Left colon (tissue), 2 donors: ENCODE measurements around the gene FYB1. TPM values are rescaled to one million over a fixed set of nuclear protein-coding genes. Genes with fewer than 3 reads are reported as not detected.
A peak's percentile ranks its signal among the peaks of the same experiment; 100 is the strongest.

ENCODE experiments used
- ATAC-seq: fragments of 200-7000 bp; cut with Tn5 transposase; one replicate; pipeline ENCODE4 v1.9.1; 2020; ENCODE audit warnings: mild to moderate bottlenecking, moderate library complexity
- DNase-seq, 2 donors: peaks; one replicate each; pipeline ENCODE4 v3.0.0-alpha.2; 2020
- intact Hi-C, 2 donors: fragments of 100-400 bp; cut with DNase I in 1 of 2; cut with micrococcal nuclease in 1 of 2; formaldehyde crosslinking; loops; one replicate each; pipeline versions ENCODE4 v1.11.2 to v1.14.0; 2022; cut with DNase I, micrococcal nuclease
- total RNA-seq, 2 donors: library from RNA; stranded (reverse); fragmentation: NEBNext Ultra II Directional; extraction: Animal tissue kit (Norgen Biotek cat#: 25700); gene quantifications; one replicate each; pipeline ENCODE4 v1.2.1, GENCODE V29; 2021
- donor health status: DM: no; HTN: no; CAD: no.
- donor health status: DM: yes; HTN: yes; CAD: no.

FYB1 gene
- total RNA-seq, 2 donors from 2014 or later: 7.3 to 10.8 TPM

DNA sequence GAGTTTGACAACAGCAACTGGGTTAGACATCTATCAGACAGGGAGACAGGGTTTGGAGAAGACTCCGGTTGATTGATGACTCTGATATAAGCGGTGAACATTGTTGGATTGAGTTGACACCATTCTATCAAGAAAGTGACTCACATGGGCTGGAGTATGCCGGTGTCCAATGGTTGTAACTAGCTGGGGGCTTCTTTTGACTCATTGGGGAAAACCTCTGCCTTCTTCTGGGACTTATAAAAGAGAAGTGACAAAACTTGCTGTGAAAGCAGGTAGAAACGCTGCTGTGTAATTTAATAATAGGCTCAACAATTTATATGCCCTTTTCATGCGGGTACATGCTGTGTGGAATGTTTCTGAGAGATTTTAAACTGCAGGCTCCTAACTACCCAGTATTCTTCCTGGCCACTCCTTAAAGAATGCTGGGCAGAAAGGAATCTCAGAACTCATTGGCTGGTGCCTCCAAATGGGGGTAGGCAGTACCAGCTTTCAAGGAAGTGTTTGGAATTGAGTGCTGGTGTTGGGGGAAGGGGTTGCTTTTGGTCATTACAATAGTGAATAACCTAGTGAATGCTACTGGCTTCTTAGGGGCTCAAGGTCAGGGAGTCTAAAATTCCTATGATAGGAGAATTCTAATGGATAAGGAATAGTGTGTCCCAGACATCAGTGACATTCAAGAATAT is 43.9 kb downstream of the FYB1 start:
- DNase-seq: no peak
- intact Hi-C loops: no loop called here
- no peak for ATAC-seq

DNA sequence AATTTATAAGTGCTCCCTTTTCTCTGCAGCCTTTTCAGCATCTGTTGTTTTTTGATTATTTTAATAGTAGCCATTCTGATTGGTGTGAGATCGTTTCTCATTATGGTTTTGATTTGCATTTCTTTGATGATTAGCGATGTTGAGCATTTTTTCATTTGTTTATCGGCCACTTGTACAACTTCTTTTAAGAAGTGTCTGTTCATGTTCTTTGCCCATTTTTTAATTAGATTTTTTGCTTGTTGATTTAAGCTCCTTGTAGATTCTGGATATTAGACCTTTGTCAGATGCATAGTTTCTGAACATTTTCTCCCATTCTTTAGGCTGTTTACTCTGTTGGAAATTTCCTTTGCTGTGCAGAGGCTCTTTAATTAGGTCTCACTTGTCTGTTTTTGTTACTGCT is 46.3 kb downstream of the FYB1 start:
- intact Hi-C loops: no loop called here
- DNase-seq (no peak), ATAC-seq (no peak)

- DNase-seq (no peak), ATAC-seq (no peak)
- intact Hi-C loops: no loop called here
Measured at GRCh38 chr5:39172593-39172992, 46.8 kb downstream of the FYB1 start.

GRCh38 chr5:39171647-39172046 is 47.7 kb downstream of the FYB1 start:
- DNase-seq: no peak
- intact Hi-C loops: no loop called here
- ATAC-seq: no peak

DNA sequence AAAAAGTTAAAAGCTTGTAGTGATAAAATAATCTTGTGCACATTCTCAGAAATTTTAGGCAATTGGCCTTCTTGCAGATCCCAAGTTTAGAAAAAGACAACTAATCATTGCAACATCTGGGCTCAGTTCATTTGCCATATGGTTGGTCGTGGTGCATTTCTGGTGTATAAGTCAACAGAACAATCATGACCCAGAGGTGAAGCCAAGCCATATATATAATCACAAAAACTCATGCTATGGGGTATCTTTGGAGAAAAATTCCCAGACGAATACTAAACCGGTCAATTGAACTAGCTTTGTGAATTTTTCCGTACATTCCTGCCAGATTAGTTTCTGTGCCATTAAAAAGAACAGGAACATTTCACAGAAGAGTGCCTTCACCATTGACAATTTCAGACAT is 50.3 kb downstream of the FYB1 start:
- intact Hi-C loops: no loop called here
- ATAC-seq (no peak), DNase-seq (no peak)

DNA sequence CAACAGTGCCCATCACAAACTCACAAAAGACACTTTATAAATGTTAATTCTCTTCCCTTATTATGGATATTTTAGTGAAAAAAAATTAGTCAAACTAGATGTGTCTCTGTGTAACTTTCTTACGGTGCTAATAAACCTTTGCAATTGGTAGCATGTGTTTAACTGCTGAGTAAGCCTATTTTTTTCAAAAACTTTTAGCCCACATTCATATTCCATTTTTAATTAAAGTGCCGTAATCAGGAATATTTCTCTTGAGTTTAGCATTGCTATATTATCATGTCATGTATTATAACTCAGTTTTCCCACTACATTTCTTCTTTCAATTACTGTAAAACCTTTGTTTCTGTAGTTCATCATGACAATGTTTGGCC is 51.4 kb downstream of the FYB1 start:
- ATAC-seq (no peak), DNase-seq (no peak)
- intact Hi-C loops: no loop called here

GRCh38 chr5:39167141-39167971 is 52.0 kb downstream of the FYB1 start:
- DNase-seq: no peak
- ATAC-seq: no peak
- intact Hi-C loops: no loop called here

- intact Hi-C loops: no loop called here
- ATAC-seq (no peak), DNase-seq (no peak)
Measured at GRCh38 chr5:39164529-39165402, 54.6 kb downstream of the FYB1 start.

GRCh38 chr5:39164016-39164415 is 55.3 kb downstream of the FYB1 start:
- no peak for ATAC-seq
- intact Hi-C loops: no loop called here
- peak in 1 of 2 donors; percentile 11 for DNase-seq

DNA sequence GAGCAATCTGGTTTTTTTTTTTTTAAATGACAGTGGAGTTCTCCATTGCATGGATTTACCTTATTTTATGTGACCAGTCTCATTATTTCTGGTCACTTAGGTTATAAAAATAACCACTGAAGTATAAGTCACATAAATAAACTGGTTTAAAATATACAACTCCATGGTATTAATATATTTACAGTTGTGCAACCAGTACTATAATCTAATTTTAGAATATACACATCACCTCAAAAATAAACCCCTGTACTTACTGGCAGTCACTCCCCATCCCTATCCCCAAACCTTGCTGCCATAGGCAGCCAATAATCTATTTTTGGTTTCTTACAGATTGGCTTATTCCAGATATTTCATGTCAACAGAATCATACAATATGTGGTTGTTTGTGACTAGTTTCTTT is 57.8 kb downstream of the FYB1 start:
- intact Hi-C loops: no loop called here
- no peak for ATAC-seq
- no peak for DNase-seq

DNA sequence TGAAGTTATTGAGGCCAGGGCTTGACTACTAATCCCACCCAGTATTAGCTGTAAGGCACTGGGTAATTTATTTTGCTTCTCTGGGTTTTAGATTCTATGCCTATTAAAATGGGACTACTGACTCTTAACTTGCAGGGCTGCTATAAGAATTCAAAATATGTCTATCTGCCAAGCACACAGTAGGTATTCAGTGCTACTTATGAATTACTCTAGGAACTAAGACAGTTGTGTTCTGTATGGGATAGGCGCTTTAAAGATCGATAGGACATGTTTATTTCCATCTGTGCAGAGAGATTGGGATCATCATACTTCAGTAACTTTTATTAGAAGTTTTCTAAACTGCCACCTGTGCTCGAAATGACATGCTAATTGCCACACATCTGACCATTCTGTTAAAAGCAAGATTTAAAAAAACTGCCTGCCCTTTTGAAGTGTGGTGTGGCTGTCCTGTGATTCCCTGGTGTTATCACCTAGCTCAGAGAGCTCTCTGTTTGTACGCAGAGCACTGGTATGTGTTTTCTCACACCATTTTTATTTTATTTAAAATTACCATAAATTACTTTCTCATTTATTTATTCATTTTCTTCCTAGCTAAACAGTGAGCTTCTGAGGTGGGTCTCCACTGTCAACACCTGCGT is 58.7 kb downstream of the FYB1 start:
- intact Hi-C loops: no loop called here
- no peak for DNase-seq
- ATAC-seq: no peak

DNA sequence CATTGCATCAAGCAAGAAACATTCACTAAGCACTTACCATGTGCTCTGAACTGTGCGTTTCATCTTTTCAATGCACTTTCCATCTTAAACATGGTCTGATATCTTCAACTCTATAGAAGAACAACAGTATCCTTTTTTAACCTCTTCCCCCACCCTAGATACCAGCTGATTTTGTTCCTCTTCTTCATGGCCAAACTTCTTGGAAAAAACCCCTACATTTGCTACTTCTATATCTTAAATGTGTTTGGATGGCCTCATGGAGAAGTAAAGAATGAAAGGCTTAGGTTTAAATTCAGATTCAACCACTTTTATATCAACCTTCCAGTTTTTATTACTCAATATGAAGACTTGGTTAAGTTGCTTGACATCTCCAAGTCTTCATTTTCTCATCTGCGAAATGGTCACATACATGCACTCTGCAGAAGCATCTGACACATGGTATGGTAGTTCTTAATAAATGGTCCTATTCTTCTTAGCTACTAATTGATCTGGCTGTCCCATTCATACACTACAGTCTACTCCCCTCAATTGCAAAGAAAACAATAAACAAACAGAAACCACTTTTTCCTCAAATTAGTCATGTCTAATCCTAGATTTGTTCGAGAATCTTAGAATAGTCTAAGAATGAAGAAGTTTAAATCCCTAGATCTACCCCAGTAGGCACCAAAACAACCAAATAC is 59.4 kb downstream of the FYB1 start:
- DNase-seq (no peak), ATAC-seq (no peak)
- intact Hi-C loops: no loop called here

DNA sequence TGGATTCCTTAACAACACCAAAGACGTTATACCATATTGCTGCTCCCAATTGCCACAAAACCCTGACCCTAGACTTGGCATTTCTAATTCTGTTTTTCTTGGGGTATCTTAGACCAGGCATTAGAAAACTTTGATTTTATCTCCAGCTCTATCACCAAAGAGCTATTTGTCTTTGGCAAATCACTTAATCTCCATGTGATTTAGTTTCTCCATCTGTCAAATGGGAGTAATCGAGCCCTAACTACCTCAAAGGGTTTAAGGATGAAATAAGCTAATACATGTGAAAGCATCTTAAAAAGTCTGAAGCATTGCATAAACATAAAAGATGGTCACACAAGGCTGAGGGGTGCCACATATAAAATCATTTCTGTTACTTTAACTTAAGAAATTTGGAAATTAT is 60.6 kb downstream of the FYB1 start:
- intact Hi-C loops: no loop called here
- no peak for DNase-seq
- no peak for ATAC-seq

GRCh38 chr5:39158127-39158593 is 61.2 kb downstream of the FYB1 start:
- no peak for DNase-seq
- intact Hi-C loops: no loop called here
- no peak for ATAC-seq

DNA sequence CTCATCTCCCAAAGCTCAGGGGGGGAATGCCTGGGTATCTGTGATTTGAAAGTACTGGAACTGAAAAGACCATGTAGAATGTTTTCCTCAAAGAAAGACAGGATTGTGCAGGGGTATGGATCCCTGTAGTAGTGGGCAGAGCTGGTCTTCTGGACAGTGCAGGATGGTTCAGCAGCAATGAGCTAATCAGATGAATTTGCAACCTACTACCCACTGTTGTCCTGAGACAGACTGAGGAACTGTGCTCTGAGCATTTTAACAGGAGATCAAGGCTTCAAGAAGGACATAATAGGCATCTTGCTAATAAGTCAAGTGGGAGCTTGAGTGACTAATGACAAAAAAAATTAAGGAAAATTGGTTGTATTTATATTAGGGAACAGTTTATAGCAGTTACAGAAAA is 61.7 kb downstream of the FYB1 start:
- intact Hi-C loops: no loop called here
- no peak for ATAC-seq
- DNase-seq: no peak

DNA sequence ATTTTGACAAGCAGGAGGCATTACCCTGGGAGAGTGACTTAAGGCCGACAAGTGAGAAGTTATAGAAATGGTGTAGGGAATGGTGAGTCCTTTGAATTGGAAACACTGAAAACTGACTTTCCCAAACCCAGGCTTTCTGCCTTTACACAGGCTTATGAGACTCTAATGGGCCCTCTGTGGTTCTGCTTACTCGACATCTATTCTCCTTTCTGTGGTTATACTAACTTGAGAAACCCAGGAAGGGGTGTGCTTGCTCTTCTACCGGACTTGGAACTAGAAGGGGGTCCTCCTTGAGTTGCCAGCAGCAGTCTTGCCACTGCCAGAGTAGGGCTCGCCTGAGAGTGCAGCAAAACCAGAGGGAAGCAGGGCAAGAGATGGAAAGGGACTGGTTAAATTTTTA is 63.3 kb downstream of the FYB1 start:
- no peak for DNase-seq
- intact Hi-C loops: no loop called here
- no peak for ATAC-seq

DNA sequence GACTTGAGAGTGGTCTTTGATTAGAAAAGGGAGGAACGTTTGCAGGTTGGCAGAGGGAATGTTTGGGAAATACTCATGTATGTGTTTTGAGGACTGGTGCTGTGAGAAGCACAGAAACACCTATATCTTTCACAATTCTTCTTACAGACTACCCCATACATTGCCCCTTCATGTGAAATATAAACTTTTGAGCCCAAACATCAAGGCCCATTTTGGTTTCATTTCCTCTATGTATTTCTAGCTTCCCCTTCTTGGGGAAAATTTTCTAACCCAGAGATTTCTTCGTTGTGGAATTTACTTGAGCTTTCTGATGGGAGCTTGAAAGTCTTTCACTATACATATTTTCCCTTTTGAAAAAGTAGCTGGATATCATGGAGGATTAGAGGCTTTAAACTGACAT is 67.6 kb downstream of the FYB1 start:
- DNase-seq: no peak
- ATAC-seq: no peak

GRCh38 chr5:39149966-39150365 is 69.4 kb downstream of the FYB1 start:
- intact Hi-C loops: no loop called here
- DNase-seq: no peak
- no peak for ATAC-seq

More for the DNA sequence above, 67.6 kb downstream of the FYB1 start:
- intact Hi-C loops: no loop called here
